HG03571 (cell line): ENCODE data around the gene SERTAD2.

Source experiments
- ATAC-seq: cut with Tn5 transposase; IDR thresholded peaks from one replicate; pipeline ENCODE4 v1.9.1; 2021; ENCODE audit not compliant: unreplicated experiment

Gene SERTAD2

GRCh38 chr2:64586883-64587481 lies 66.7 kb downstream of the SERTAD2 start:
- no peak for ATAC-seq

GRCh38 chr2:64586054-64586453 lies 67.7 kb downstream of the SERTAD2 start:
- ATAC-seq, result no peak

- peak; percentile 74 for ATAC-seq
Measured at GRCh38 chr2:64582774-64583340, 70.9 kb downstream of the SERTAD2 start.

GRCh38 chr2:64581777-64582539 lies 71.8 kb downstream of the SERTAD2 start:
- no peak for ATAC-seq
